HL-60 (cell line): ENCODE data around the gene FAM170B.

Source experiments
- CTCF ChIP-seq: IDR thresholded peaks from one replicate; pipeline ENCODE4 v1.5.1; 2011; ENCODE audit warnings: low read length, control low read depth, inconsistent platforms; ENCODE audit not compliant: insufficient read depth
- GABPA ChIP-seq: IDR thresholded peaks from 2 replicates; pipeline ENCODE4 v1.6.1; 2012; ENCODE audit warnings: low read depth
- POLR2AphosphoS5 ChIP-seq: IDR thresholded peaks from 2 replicates; pipeline ENCODE4 v1.6.1; 2012; ENCODE audit warnings: low read depth

- TF ChIP-seq CTCF: no peak
- no peak for TF ChIP-seq POLR2AphosphoS5
- TF ChIP-seq GABPA: no peak
Observed at GRCh38 chr10:49096890-49097445, 36.9 kb downstream of the FAM170B start.
